AG08396 (cell line): Measurements from ENCODE around the gene MYPN.
"Not testable (repeated sequence)": the region's sequence is repeated elsewhere in the genome, so short reads cannot be mapped to it uniquely, and the experiment has no call there.

Experiments used
- DNase-seq: peaks from one replicate; pipeline ENCODE4 v3.0.0; 2012; ENCODE audit warnings: low spot score, mixed read lengths

MYPN gene

GRCh38 chr10:68135362-68135761 lies 26.1 kb downstream of the MYPN start:
- no peak for DNase-seq

GRCh38 chr10:68135922-68136792 lies 26.9 kb downstream of the MYPN start:
- DNase-seq, result peak; percentile 57

- DNase-seq, result no peak
Measured at GRCh38 chr10:68137171-68137570, 27.9 kb downstream of the MYPN start.

GRCh38 chr10:68138526-68138925 lies 29.2 kb downstream of the MYPN start:
- DNase-seq, result no peak

GRCh38 chr10:68139448-68140272 lies 30.4 kb downstream of the MYPN start:
- DNase-seq, result no peak

- DNase-seq, result no peak
Measured at GRCh38 chr10:68142761-68143160, 33.5 kb downstream of the MYPN start.

GRCh38 chr10:68144709-68145108 lies 35.4 kb downstream of the MYPN start:
- no peak for DNase-seq

- no peak for DNase-seq
Measured at GRCh38 chr10:68145705-68146104, 36.4 kb downstream of the MYPN start.

GRCh38 chr10:68146133-68146532 lies 36.8 kb downstream of the MYPN start:
- DNase-seq, result no peak

- no peak for DNase-seq
Measured at GRCh38 chr10:68151453-68151852, 42.2 kb downstream of the MYPN start.

GRCh38 chr10:68153473-68154210 lies 44.4 kb downstream of the MYPN start:
- DNase-seq, result peak; percentile 84

- DNase-seq, result peak; percentile 36
Measured at GRCh38 chr10:68154211-68154497, 44.9 kb downstream of the MYPN start.

- DNase-seq, result no peak
Measured at GRCh38 chr10:68155615-68156210, 46.4 kb downstream of the MYPN start.

- peak; percentile 34 for DNase-seq
Measured at GRCh38 chr10:68156373-68157185, 47.3 kb downstream of the MYPN start.

GRCh38 chr10:68157522-68157921 lies 48.2 kb downstream of the MYPN start:
- not testable (repeated sequence) for DNase-seq

GRCh38 chr10:68158031-68158430 lies 48.7 kb downstream of the MYPN start:
- DNase-seq, result no peak

- no peak for DNase-seq
Measured at GRCh38 chr10:68163735-68164134, 54.4 kb downstream of the MYPN start.

- no peak for DNase-seq
Measured at GRCh38 chr10:68165643-68166042, 56.4 kb downstream of the MYPN start.

GRCh38 chr10:68166871-68167585 lies 57.7 kb downstream of the MYPN start:
- DNase-seq, result no peak

GRCh38 chr10:68167586-68168189 lies 58.4 kb downstream of the MYPN start:
- no peak for DNase-seq
